Esophagus (tissue), 2 donors: ENCODE measurements around the gene S100A12. TPM values are rescaled to one million over a fixed set of nuclear protein-coding genes. Genes with fewer than 3 reads are reported as not detected.
"Not testable (repeated sequence)": the region's sequence is repeated elsewhere in the genome, so short reads cannot be mapped to it uniquely, and the experiment has no call there.

ENCODE experiments used
- H3K27ac ChIP-seq, 2 donors: one replicate each; pipeline ENCODE4 v1.5.1; 2013; ENCODE audit warnings: low read depth in 2 of 2, mild to moderate bottlenecking in 2 of 2, inconsistent platforms in 1 of 2, low read length in 1 of 2, moderate library complexity in 1 of 2
- H3K27me3 ChIP-seq, 2 donors: one replicate each; pipeline ENCODE4 v1.6.1; 2013; ENCODE audit warnings: low read length in 2 of 2, control low read depth in 1 of 2, mild to moderate bottlenecking in 1 of 2; ENCODE audit not compliant: insufficient read depth in 2 of 2, control insufficient read depth in 1 of 2
- H3K36me3 ChIP-seq, 2 donors: one replicate each; pipeline ENCODE4 v1.6.1; 2013; ENCODE audit warnings: low read length in 1 of 2; ENCODE audit not compliant: control insufficient read depth in 2 of 2, insufficient read depth in 2 of 2
- H3K4me1 ChIP-seq, 2 donors: one replicate each; pipeline ENCODE4 v1.6.1; 2013; ENCODE audit warnings: low read length in 1 of 2; ENCODE audit not compliant: control insufficient read depth in 2 of 2, insufficient read depth in 2 of 2
- H3K4me3 ChIP-seq, 2 donors: one replicate each; pipeline ENCODE4 v1.5.1; 2013; ENCODE audit warnings: low read length in 2 of 2, mild to moderate bottlenecking in 2 of 2, low read depth in 1 of 2, moderate library complexity in 1 of 2
- H3K9me3 ChIP-seq, 2 donors: one replicate each; pipeline ENCODE4 v1.6.1; 2013; ENCODE audit warnings: mild to moderate bottlenecking in 2 of 2, low read depth in 1 of 2, low read length in 1 of 2, moderate library complexity in 1 of 2; ENCODE audit not compliant: control insufficient read depth in 2 of 2, insufficient read depth in 1 of 2
- WGBS, 2 donors: extraction: QIAGEN DNeasy Blood & Tissue Kit; methylation state at CpG; one replicate each; pipeline ENCODE4 v1.1.7; 2013; 5-methylcytosine and 5-hydroxymethylcytosine counted together
- polyA plus RNA-seq, 2 donors: library from polyadenylated mRNA; stranded (reverse); fragments of 200-250 nt; gene quantifications; one replicate each; pipeline ENCODE4 v1.2.3, GENCODE V29; 2013
- donor health status: healthy with polysubstance abuse.
- donor health status: Bipolar disorder and iron deficiency.

S100A12 gene
- polyA plus RNA-seq, 2 donors = 67.2 to 222 TPM

- 79 to 85% methylated on average over 6 of the region's 6 CpGs for WGBS, 2 donors
- H3K9me3 ChIP-seq, H3K27ac ChIP-seq, H3K36me3 ChIP-seq, H3K4me3 ChIP-seq, H3K4me1 ChIP-seq, H3K27me3 ChIP-seq: not testable (repeated sequence)
These were observed 30.6 kb upstream of the S100A12 start for GRCh38 chr1:153405825-153406599.

- Histone ChIP-seq H3K4me3 (no peak overlapping the region), H3K36me3 (no peaks in the 10 kb centered on the region), H3K27me3 (no peaks in the 10 kb centered on the region), H3K27ac (no peak overlapping the region), H3K9me3 (peaks cover 0 to 3% of the 10 kb centered on the region in 2 donors), H3K4me1 (peaks cover 0 to 4% of the 10 kb centered on the region in 2 donors)
- 38% methylated on average over 15 of the region's 15 CpGs for WGBS, 2 donors
These were observed 29.3 kb upstream of the S100A12 start for GRCh38 chr1:153404768-153405167.

DNA sequence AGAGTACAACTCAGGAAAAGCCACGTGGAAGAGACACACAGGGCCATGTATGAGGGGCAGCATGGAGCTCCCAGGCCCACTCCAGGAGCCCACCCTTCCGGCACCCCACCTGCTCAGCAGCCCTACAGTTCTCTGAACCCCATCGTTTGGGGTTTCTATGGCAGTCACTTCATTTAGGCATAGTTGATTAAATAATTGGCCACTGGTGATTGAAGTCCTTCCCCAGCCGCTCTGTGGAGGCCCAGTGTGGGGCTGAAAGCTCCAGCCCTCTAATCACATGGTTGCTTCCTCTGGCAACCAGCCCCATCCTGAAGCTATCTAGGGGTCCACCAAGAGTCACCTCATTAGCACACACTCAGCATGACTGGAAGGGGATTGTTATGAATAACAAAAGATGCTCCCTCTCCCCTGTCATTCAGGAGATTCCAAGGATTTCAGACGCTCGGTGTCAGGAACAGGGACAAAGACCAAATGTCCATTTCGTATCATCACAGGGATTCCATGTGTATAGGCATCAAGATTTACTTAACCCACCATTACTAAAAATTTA is 28.7 kb upstream of the S100A12 start:
- H3K36me3 ChIP-seq = no peaks in the 10 kb centered on the region
- WGBS, 2 donors = 71 to 79% methylated on average over 7 of the region's 7 CpGs
- no peaks in the 10 kb centered on the region for H3K27me3 ChIP-seq

GRCh38 chr1:153403421-153404085 is 28.1 kb upstream of the S100A12 start:
- WGBS, 2 donors = 85 to 87% methylated on average over 11 of the region's 11 CpGs
- Histone ChIP-seq H3K4me1 (peaks cover 0 to 4% of the 10 kb centered on the region in 2 donors), H3K9me3 (peaks cover 0 to 3% of the 10 kb centered on the region in 2 donors), H3K36me3 (no peaks in the 10 kb centered on the region), H3K27ac (no peak overlapping the region), H3K27me3 (no peaks in the 10 kb centered on the region), H3K4me3 (no peak overlapping the region)

More for the DNA sequence above, 28.7 kb upstream of the S100A12 start:
- Histone ChIP-seq H3K27ac (no peak overlapping the region), H3K4me1 (peaks cover 0 to 4% of the 10 kb centered on the region in 2 donors), H3K9me3 (peaks cover 0 to 3% of the 10 kb centered on the region in 2 donors), H3K4me3 (no peak overlapping the region)

DNA sequence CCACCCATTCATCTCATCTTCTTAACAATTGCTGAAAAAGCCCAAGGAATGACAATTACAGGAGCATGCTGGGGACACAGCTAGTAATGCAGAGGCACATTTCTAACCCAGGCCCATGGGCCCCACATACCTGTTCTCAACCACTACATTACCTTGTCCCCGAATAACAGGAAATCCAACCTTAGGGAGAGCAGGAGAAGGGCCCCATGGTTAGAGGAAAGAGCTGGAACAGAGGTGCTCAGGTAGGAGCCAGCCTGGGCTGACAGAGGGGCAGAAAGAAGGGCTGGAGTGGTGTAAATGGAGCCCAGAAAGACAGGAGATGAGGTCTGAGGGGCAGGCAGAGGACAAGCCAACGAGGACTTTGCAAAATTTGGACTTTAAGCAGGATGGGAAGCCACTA is 26.8 kb upstream of the S100A12 start:
- H3K27me3 ChIP-seq = no peaks in the 10 kb centered on the region
- no peak overlapping the region for H3K4me3 ChIP-seq
- 55 to 63% methylated on average over 2 of the region's 2 CpGs for WGBS, 2 donors
- H3K36me3 ChIP-seq = no peaks in the 10 kb centered on the region
- no peak overlapping the region for H3K27ac ChIP-seq
- peaks cover 0 to under 1% of the 10 kb centered on the region in 2 donors for H3K4me1 ChIP-seq
- H3K9me3 ChIP-seq = peaks cover 0 to 3% of the 10 kb centered on the region in 2 donors

DNA sequence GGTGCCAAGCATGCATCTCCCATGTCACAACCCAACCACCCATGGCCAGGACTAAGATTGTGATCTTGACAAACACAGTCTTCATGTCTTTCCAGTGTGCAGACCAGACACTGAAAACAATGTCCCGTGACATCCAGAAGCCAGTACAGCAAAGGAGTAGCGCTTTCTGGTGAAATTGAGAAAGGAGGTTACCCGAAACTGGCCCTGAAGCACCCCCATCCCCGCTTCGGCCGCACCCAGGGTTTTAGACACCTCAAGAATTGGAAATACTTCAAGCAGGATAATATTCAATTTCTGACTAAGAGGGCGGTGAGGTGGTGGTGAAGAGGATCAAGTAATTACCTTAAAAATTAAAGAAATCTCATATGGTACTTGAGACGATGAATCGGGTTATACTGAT is 26.0 kb upstream of the S100A12 start:
- Histone ChIP-seq H3K4me1 (no peaks in the 10 kb centered on the region), H3K27ac (no peak overlapping the region), H3K36me3 (no peaks in the 10 kb centered on the region), H3K4me3 (no peak overlapping the region), H3K9me3 (peaks cover 0 to 4% of the 10 kb centered on the region in 2 donors), H3K27me3 (no peaks in the 10 kb centered on the region)
- 88% methylated on average over 9 of the region's 9 CpGs for WGBS, 2 donors

GRCh38 chr1:153400244-153400643 is 24.8 kb upstream of the S100A12 start:
- no peaks in the 10 kb centered on the region for H3K27me3 ChIP-seq
- H3K4me3 ChIP-seq = no peak overlapping the region
- H3K4me1 ChIP-seq = peaks cover 0 to 3% of the 10 kb centered on the region in 2 donors
- WGBS, 2 donors = 56 to 66% methylated on average over 5 of the region's 5 CpGs
- H3K9me3 ChIP-seq = peaks cover 0 to 5% of the 10 kb centered on the region in 2 donors
- H3K36me3 ChIP-seq = no peaks in the 10 kb centered on the region
- H3K27ac ChIP-seq = peak overlapping the region in 1 of 2 donors; percentile 27

GRCh38 chr1:153399401-153400055 is 24.1 kb upstream of the S100A12 start:
- no peak overlapping the region for H3K27ac ChIP-seq
- H3K36me3 ChIP-seq = no peaks in the 10 kb centered on the region
- H3K4me3 ChIP-seq = no peak overlapping the region
- peaks cover 0 to 2% of the 10 kb centered on the region in 2 donors for H3K9me3 ChIP-seq
- H3K27me3 ChIP-seq = no peaks in the 10 kb centered on the region
- H3K4me1 ChIP-seq = peaks cover 0 to 10% of the 10 kb centered on the region in 2 donors
- 89 to 91% methylated on average over 7 of the region's 7 CpGs for WGBS, 2 donors

DNA sequence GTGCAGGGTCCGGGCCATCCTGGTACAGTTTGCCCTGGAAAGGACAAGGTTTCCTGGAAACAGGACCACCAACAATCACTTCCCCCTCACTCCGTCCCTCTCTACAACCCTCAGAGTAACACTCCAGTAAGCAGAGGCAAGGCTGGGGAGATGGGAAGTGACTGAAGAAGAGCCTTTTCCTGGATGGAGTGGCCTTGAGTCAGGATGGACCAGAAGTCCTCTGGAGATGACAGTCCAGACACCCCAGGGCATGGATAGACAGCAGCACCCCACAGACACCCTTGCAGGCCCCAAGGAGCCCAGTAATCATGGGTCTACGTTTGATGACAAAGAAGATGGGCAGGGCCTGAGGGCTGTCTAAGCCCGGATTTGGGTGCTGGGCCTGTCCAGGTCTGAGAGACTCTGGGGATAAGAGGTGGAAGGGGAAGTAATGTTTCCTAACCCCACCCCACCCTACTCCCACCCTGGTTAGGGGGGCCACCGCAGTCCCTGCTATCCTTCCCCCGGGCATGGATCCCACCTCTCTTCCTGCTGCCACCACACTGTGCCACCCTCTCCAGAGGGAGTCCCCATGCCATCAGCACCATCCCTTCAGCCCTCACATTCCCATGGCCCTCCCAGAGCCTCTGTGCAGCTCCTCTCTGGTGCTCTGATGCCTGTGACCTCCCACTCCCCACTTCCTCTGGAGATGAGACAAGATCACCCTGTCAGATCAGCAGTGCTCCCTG is 22.7 kb upstream of the S100A12 start:
- Histone ChIP-seq H3K4me1 (peaks cover 0 to 17% of the 10 kb centered on the region in 2 donors), H3K36me3 (no peaks in the 10 kb centered on the region), H3K4me3 (no peak overlapping the region), H3K27me3 (no peaks in the 10 kb centered on the region), H3K27ac (no peak overlapping the region), H3K9me3 (peaks cover 0 to 2% of the 10 kb centered on the region in 2 donors)
- 83 to 90% methylated on average over 6 of the region's 6 CpGs for WGBS, 2 donors
